Gastroesophageal sphincter (tissue), 3 donors: ENCODE measurements around the gene LSP1.

Experiments
- CTCF ChIP-seq, 4 experiments: fragments of 200-600 bp in 2 of 4; fragments of 450-650 bp in 2 of 4; sonication (generic) in 1 of 4; IDR thresholded peaks; one replicate each; pipeline ENCODE4 v1.5.1; 2017 to 2019; ENCODE audit warnings: antibody characterized with exemption in 4 of 4, mild to moderate bottlenecking in 2 of 4, moderate library complexity in 2 of 4
- EP300 ChIP-seq: sonication (generic); formaldehyde crosslinking; IDR thresholded peaks from one replicate; pipeline ENCODE4 v1.6.1; 2017; ENCODE audit warnings: antibody characterized with exemption, mild to moderate bottlenecking

- TF ChIP-seq CTCF (IDR thresholded peaks at IDR 0.05) = no peak
- no peak for TF ChIP-seq EP300
Observed at GRCh38 chr11:1936781-1937615, 84.1 kb downstream of the LSP1 start.
